HG02852 (cell line): ENCODE measurements around the gene ANG.
"Not testable (repeated sequence)": the region's sequence is repeated elsewhere in the genome, so short reads cannot be mapped to it uniquely, and the experiment has no call there.

Experiments used
- ATAC-seq: cut with Tn5 transposase; IDR thresholded peaks from one replicate; pipeline ENCODE4 v1.9.1; 2021; ENCODE audit warnings: mild to moderate bottlenecking, moderate library complexity; ENCODE audit not compliant: unreplicated experiment

Gene ANG

GRCh38 chr14:20698018-20698329 lies 9.4 kb downstream of the ANG start:
- ATAC-seq = no peak

GRCh38 chr14:20698934-20699333 lies 10.4 kb downstream of the ANG start:
- no peak for ATAC-seq

- ATAC-seq = no peak
Observed at GRCh38 chr14:20699931-20700330, 11.4 kb downstream of the ANG start.

GRCh38 chr14:20700965-20701364 lies 12.4 kb downstream of the ANG start:
- not testable (repeated sequence) for ATAC-seq

DNA sequence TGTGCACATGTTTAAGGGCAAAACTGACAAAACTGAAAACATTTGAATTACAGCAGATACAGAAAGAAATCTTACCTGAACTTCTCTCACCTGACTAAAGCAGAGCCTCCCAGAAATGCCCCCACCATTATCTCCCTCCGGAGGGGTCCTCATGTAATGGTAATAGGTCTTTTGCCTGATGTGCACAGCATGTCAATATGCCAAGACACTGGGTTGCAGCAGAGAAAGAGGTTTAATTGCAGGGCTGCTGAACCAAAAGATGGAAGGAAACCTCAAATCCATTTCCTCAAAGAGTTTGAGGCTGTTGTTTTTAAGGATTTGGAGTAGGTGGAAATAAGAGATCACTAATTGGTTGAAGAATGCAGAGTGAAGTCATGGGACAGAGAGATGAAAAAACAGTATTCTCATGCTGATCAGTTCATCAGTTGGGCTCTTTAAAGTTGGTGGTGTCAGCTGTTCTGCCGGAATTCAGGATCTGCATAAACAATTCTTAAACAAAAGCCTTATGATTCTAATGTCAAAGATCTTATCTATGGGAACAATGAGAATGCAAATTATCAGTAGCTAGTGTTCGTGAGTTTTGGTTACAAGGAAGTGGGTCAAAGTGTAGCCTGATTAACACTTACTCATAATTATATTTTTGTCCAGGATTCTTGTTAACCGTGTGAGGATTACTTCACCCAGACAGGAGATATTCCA lies 18.2 kb downstream of the ANG start:
- no peak for ATAC-seq

- no peak for ATAC-seq
Observed at GRCh38 chr14:20707622-20708021, 19.1 kb downstream of the ANG start.

DNA sequence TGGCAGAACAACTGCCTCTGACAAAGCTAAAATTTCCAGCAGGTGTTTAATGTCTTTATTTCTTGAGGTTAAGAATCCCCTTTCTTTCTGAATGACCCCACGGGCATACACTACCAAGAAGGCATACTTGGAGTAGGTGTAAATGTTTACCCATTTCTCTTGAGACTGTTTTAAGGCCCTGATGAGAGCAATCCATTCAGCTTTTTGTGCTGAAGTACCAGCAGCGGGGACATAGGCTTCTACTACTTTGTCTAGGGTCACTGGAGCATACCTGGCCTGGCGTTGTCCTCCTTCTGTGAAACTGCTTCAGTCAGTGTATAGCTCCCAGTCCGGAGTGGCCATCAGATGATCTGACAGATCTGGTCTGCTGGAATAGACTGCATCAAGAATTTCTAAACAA lies 22.7 kb downstream of the ANG start:
- no peak for ATAC-seq

DNA sequence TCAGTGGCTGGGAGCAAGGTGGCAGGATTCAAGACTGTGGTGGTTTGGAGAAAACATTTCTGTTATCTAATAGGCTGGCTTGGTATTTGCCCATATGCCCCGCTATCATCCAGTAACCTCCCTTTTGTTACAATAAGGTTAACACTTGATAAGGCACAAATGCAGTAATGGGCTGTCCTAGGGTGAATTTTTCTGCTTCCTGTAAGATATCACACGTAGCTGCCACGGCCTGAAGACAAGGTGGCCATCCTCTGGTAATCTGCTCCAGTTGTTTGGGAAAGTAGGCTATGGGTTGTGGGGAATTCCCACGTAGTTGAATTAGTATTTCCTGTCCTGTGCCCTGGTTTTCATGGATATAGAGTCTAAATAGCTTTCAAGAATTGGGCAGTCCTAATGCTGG lies 23.1 kb downstream of the ANG start:
- no peak for ATAC-seq

DNA sequence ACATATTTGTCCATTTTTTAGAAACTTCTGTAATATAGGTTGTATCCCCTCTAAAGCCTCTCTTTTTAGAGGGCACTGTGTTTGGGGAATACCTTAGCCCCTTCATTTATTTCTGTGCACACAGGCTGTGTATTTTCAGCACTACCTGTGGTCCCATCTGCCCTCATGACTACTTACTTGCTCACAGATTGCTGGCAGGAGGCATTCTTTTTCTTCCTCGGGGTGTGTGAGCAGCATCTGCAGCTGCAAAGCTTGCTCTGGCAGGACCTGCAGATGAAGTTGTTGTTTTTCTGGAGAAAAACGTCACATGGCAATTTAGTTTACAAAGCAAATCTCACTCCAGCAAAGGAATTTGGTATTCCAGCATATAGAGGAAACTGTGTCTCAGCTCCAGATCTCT lies 24.3 kb downstream of the ANG start:
- no peak for ATAC-seq

- no peak for ATAC-seq
Observed at GRCh38 chr14:20714593-20715250, 26.2 kb downstream of the ANG start.

- no peak for ATAC-seq
Observed at GRCh38 chr14:20719777-20720176, 31.2 kb downstream of the ANG start.

DNA sequence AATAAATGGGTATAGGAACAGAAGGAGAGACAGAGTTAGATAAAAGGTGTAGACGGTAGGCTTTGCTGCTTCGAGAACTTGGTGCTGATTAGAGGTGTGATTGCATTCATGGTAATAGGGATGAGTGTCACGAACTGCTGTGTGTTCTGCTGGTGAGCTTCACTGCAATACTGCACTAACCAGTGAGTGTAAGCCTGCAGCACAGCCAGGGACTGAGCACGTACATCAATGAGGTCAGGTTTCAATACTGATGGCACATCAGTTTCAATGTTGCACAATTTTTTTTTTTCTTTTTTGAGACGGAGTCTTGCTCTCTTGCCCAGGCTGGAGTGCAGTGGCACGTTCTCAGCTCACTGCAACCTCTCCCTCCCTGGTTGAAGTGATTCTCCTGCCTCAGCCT lies 32.2 kb downstream of the ANG start:
- no peak for ATAC-seq

- no peak for ATAC-seq
Observed at GRCh38 chr14:20722016-20722415, 33.5 kb downstream of the ANG start.

DNA sequence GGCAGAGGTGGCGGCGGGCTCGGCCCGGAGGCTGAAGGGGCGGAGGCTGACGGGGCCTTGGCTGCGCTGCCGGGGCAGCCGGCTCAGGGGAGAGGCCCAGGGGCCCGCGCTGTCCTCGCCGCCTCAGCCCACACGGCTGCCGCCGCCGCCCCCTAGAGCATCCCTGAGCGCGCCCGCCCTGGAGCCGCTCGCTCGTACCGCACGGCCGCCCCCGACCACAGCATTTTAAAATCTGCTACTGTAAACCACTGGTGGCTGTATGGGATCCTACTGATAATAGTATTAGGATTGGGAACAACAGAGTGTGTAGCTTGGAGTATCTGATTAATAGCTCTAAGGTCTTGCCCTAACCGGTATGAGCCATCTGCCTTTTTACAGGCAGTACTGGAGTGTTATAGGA lies 34.9 kb downstream of the ANG start:
- no peak for ATAC-seq

DNA sequence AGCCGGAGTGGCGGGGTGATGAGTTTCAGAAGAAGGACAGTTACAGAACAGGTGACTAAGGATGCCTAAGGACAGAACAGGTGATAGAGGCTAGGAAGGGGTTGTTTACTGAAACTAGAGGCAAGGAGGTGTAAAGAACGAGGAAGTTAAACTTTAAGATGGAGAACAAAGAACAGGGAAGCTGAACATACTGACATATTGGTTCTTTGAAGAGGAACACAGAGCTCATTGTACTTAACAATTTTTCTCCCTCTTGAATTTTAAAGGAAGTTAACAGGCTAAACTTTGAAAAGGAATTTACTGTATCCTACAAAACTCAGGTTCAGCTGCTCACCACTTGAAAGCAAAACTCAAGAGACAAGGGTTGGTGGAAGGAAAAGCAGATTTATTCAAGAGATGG lies 37.6 kb downstream of the ANG start:
- ATAC-seq = not testable (repeated sequence)

- no peak for ATAC-seq
Observed at GRCh38 chr14:20726531-20726930, 38.0 kb downstream of the ANG start.

GRCh38 chr14:20730891-20731290 lies 42.3 kb downstream of the ANG start:
- ATAC-seq = no peak

DNA sequence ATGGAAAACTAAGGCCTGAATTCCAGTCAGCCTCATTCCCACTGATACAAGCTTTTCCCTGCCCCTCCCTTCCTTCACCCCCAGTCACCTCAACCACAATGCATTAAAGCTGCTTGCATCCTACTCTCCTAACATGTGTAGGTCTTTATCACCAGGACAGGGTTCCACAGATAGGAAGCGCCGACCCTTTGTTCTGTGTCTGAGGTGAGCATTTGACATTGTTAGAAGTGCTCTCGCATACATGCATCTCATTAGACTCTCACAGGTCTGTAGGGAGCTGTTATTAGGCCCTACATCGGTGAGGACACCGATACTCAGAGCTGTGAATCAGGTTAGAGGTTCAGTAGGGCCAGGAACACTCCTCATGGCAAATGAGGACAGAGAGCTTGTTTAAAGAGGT lies 43.9 kb downstream of the ANG start:
- ATAC-seq = no peak

GRCh38 chr14:20732979-20733635 lies 44.5 kb downstream of the ANG start:
- no peak for ATAC-seq

DNA sequence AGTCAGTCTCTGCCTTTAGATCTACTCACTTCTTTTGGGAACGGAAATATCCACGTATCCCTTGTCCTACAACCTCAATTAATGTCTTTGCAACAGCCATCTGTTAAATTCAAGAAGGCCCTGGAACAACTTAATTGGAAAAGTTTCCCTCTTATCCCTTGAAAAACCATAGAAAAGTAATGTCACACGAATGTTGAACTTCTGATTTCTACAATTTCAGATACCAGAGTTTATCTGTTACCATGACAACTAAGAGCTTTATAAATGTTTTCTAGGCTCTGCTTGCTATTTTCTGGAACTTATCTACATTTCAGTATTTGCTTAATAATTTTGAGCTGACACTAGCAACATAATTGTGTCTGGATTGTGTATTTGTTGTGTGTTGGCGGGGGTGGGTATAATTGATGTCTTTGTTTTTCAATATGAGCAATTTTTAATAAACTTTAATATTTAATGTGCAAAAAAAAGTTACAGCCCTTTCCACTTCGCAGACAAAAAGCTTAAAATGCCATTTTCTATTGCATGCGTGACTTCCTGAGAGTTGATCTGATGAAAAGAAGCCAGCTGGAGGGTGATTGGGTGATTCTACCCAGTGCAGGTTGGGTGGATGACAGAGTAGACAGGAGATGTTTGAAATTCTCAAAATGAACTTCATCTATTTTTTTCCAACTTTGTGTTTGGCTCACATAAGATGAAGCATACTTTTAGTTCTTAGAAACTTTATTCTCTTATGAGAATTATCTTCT lies 45.3 kb downstream of the ANG start:
- ATAC-seq = no peak

GRCh38 chr14:20734430-20734806 lies 45.9 kb downstream of the ANG start:
- no peak for ATAC-seq

- ATAC-seq = not testable (repeated sequence)
Observed at GRCh38 chr14:20738292-20738691, 49.7 kb downstream of the ANG start.
